ENCODE data around the gene DIAPH3.

Gene DIAPH3

GRCh38 chr13:59991395-59991794 is 172.3 kb downstream of the DIAPH3 start:
- H4K91ac ChIP-seq (ENCODE audit: low read depth, low read length, poor library complexity): no peak overlapping the region
- H3K4ac ChIP-seq (ENCODE audit: low read length): no peak overlapping the region
- DNase-seq (ENCODE audit: low spot score): no peak
- no peak overlapping the region for H3K14ac ChIP-seq (ENCODE audit: low read length)
- H3K27me3 ChIP-seq (ENCODE audit: control insufficient read depth in 3 of 3, insufficient read depth in 3 of 3, low read depth in 1 of 3, low read length in 3 of 3): no peaks in the 10 kb centered on the region
- H3K4me3 ChIP-seq (ENCODE audit: low read length in 2 of 2): no peak overlapping the region
- H3K79me1 ChIP-seq (ENCODE audit: low read depth, low read length): no peaks in the 10 kb centered on the region
- H3K23ac ChIP-seq (ENCODE audit: low read depth, low read length, poor library complexity): no peak overlapping the region
- H2BK12ac ChIP-seq (ENCODE audit: low read length): no peak overlapping the region
- no peak overlapping the region for H2BK120ac ChIP-seq (ENCODE audit: low read depth, low read length)
- H3K4me2 ChIP-seq (ENCODE audit: insufficient read depth, low read length, poor library complexity, severe bottlenecking): no peak overlapping the region
- peaks cover 0 to 16% of the 10 kb centered on the region in 2 donors for H3K36me3 ChIP-seq (replicated peaks in 1 of 2; ENCODE audit: control insufficient read depth in 2 of 2, insufficient read depth in 2 of 2, low read length in 2 of 2)
- no peaks in the 10 kb centered on the region for H3K9me3 ChIP-seq (replicated peaks in 1 of 2; ENCODE audit: control insufficient read depth in 2 of 2, insufficient read depth in 1 of 2, low read depth in 1 of 2, low read length in 2 of 2)
- no peak overlapping the region for H3K9ac ChIP-seq (ENCODE audit: low read depth, low read length, poor library complexity)
- H3K4me1 ChIP-seq (ENCODE audit: control insufficient read depth in 2 of 2, insufficient read depth in 1 of 2, low read depth in 1 of 2, low read length in 2 of 2): no peaks in the 10 kb centered on the region
- H3K27ac ChIP-seq (replicated peaks; ENCODE audit: low read length): no peak overlapping the region
- WGBS, 2 donors (ENCODE audit: extremely low coverage in 2 of 2, insufficient read length in 2 of 2, insufficient replicate concordance in 1 of 2): no CpG with 5 or more reads among the region's 2 CpGs
- no peak overlapping the region for H2AFZ ChIP-seq (ENCODE audit: low read length)
- no peak overlapping the region for H2BK15ac ChIP-seq (ENCODE audit: low read length)
- H2AK5ac ChIP-seq (ENCODE audit: low read depth, low read length): no peak overlapping the region
- H4K8ac ChIP-seq (ENCODE audit: low read depth, low read length): no peak overlapping the region
- H3K18ac ChIP-seq (ENCODE audit: low read length): no peak overlapping the region
- no peak overlapping the region for H2BK5ac ChIP-seq (ENCODE audit: low read length)

GRCh38 chr13:59982631-59983382 is 180.9 kb downstream of the DIAPH3 start:
- Histone ChIP-seq H3K27ac (replicated peaks; ENCODE audit: low read length) (no peak overlapping the region), H3K9ac (ENCODE audit: low read depth, low read length, poor library complexity) (no peak overlapping the region), H3K27me3 (ENCODE audit: control insufficient read depth in 3 of 3, insufficient read depth in 3 of 3, low read depth in 1 of 3, low read length in 3 of 3) (no peaks in the 10 kb centered on the region), H3K14ac (ENCODE audit: low read length) (no peak overlapping the region), H2BK15ac (ENCODE audit: low read length) (no peak overlapping the region), H4K91ac (ENCODE audit: low read depth, low read length, poor library complexity) (no peak overlapping the region), H3K79me1 (ENCODE audit: low read depth, low read length) (no peaks in the 10 kb centered on the region), H3K4me3 (ENCODE audit: low read length in 2 of 2) (no peak overlapping the region), H2BK5ac (ENCODE audit: low read length) (no peak overlapping the region), H2AK5ac (ENCODE audit: low read depth, low read length) (no peak overlapping the region), H3K4me2 (ENCODE audit: insufficient read depth, low read length, poor library complexity, severe bottlenecking) (no peak overlapping the region), H2AFZ (ENCODE audit: low read length) (no peak overlapping the region), H2BK120ac (ENCODE audit: low read depth, low read length) (no peak overlapping the region), H2BK12ac (ENCODE audit: low read length) (no peak overlapping the region), H3K23ac (ENCODE audit: low read depth, low read length, poor library complexity) (no peak overlapping the region), H4K8ac (ENCODE audit: low read depth, low read length) (no peak overlapping the region), H3K36me3 (replicated peaks in 1 of 2; ENCODE audit: control insufficient read depth in 2 of 2, insufficient read depth in 2 of 2, low read length in 2 of 2) (peaks cover 0 to 5% of the 10 kb centered on the region in 2 donors), H3K18ac (ENCODE audit: low read length) (no peak overlapping the region), H3K4ac (ENCODE audit: low read length) (no peak overlapping the region), H3K4me1 (ENCODE audit: control insufficient read depth in 2 of 2, insufficient read depth in 1 of 2, low read depth in 1 of 2, low read length in 2 of 2) (no peaks in the 10 kb centered on the region), H3K9me3 (replicated peaks in 1 of 2; ENCODE audit: control insufficient read depth in 2 of 2, insufficient read depth in 1 of 2, low read depth in 1 of 2, low read length in 2 of 2) (no peaks in the 10 kb centered on the region)
- WGBS, 2 donors (ENCODE audit: extremely low coverage in 2 of 2, insufficient read length in 2 of 2, insufficient replicate concordance in 1 of 2): no CpG with 5 or more reads among the region's 7 CpGs
- no peak for DNase-seq (ENCODE audit: low spot score)

GRCh38 chr13:59979589-59979988 is 184.1 kb downstream of the DIAPH3 start:
- Histone ChIP-seq H3K4me2 (ENCODE audit: insufficient read depth, low read length, poor library complexity, severe bottlenecking) (no peak overlapping the region), H2BK15ac (ENCODE audit: low read length) (no peak overlapping the region), H2AFZ (ENCODE audit: low read length) (no peak overlapping the region), H3K4me1 (ENCODE audit: control insufficient read depth in 2 of 2, insufficient read depth in 1 of 2, low read depth in 1 of 2, low read length in 2 of 2) (no peaks in the 10 kb centered on the region), H3K18ac (ENCODE audit: low read length) (no peak overlapping the region), H3K9ac (ENCODE audit: low read depth, low read length, poor library complexity) (no peak overlapping the region), H3K23ac (ENCODE audit: low read depth, low read length, poor library complexity) (no peak overlapping the region), H2BK5ac (ENCODE audit: low read length) (no peak overlapping the region), H2AK5ac (ENCODE audit: low read depth, low read length) (no peak overlapping the region), H3K14ac (ENCODE audit: low read length) (no peak overlapping the region), H4K91ac (ENCODE audit: low read depth, low read length, poor library complexity) (no peak overlapping the region), H4K8ac (ENCODE audit: low read depth, low read length) (no peak overlapping the region), H3K27ac (replicated peaks; ENCODE audit: low read length) (no peak overlapping the region), H3K4me3 (ENCODE audit: low read length in 2 of 2) (no peak overlapping the region), H3K79me1 (ENCODE audit: low read depth, low read length) (no peaks in the 10 kb centered on the region), H3K27me3 (ENCODE audit: control insufficient read depth in 3 of 3, insufficient read depth in 3 of 3, low read depth in 1 of 3, low read length in 3 of 3) (no peaks in the 10 kb centered on the region), H2BK12ac (ENCODE audit: low read length) (no peak overlapping the region), H3K9me3 (replicated peaks in 1 of 2; ENCODE audit: control insufficient read depth in 2 of 2, insufficient read depth in 1 of 2, low read depth in 1 of 2, low read length in 2 of 2) (no peaks in the 10 kb centered on the region), H2BK120ac (ENCODE audit: low read depth, low read length) (no peak overlapping the region), H3K36me3 (replicated peaks in 1 of 2; ENCODE audit: control insufficient read depth in 2 of 2, insufficient read depth in 2 of 2, low read length in 2 of 2) (peaks cover 0 to 5% of the 10 kb centered on the region in 2 donors), H3K4ac (ENCODE audit: low read length) (no peak overlapping the region)
- no CpG with 5 or more reads among the region's 2 CpGs for WGBS, 2 donors (ENCODE audit: extremely low coverage in 2 of 2, insufficient read length in 2 of 2, insufficient replicate concordance in 1 of 2)
- no peak for DNase-seq (ENCODE audit: low spot score)

GRCh38 chr13:59978862-59979261 is 184.9 kb downstream of the DIAPH3 start:
- Histone ChIP-seq H2BK5ac (ENCODE audit: low read length) (no peak overlapping the region), H2BK15ac (ENCODE audit: low read length) (no peak overlapping the region), H3K14ac (ENCODE audit: low read length) (no peak overlapping the region)

More at GRCh38 chr13:59978862-59979261, 184.9 kb downstream of the DIAPH3 start:
- Histone ChIP-seq H3K27ac (replicated peaks; ENCODE audit: low read length) (no peak overlapping the region), H3K4ac (ENCODE audit: low read length) (no peak overlapping the region), H4K8ac (ENCODE audit: low read depth, low read length) (no peak overlapping the region), H3K9me3 (replicated peaks in 1 of 2; ENCODE audit: control insufficient read depth in 2 of 2, insufficient read depth in 1 of 2, low read depth in 1 of 2, low read length in 2 of 2) (no peaks in the 10 kb centered on the region), H2AFZ (ENCODE audit: low read length) (no peak overlapping the region), H3K36me3 (replicated peaks in 1 of 2; ENCODE audit: control insufficient read depth in 2 of 2, insufficient read depth in 2 of 2, low read length in 2 of 2) (peaks cover 0 to 5% of the 10 kb centered on the region in 2 donors), H3K4me1 (ENCODE audit: control insufficient read depth in 2 of 2, insufficient read depth in 1 of 2, low read depth in 1 of 2, low read length in 2 of 2) (no peaks in the 10 kb centered on the region), H3K79me1 (ENCODE audit: low read depth, low read length) (no peaks in the 10 kb centered on the region), H3K23ac (ENCODE audit: low read depth, low read length, poor library complexity) (no peak overlapping the region), H4K91ac (ENCODE audit: low read depth, low read length, poor library complexity) (no peak overlapping the region), H3K9ac (ENCODE audit: low read depth, low read length, poor library complexity) (no peak overlapping the region), H2BK12ac (ENCODE audit: low read length) (no peak overlapping the region), H3K4me2 (ENCODE audit: insufficient read depth, low read length, poor library complexity, severe bottlenecking) (no peak overlapping the region), H2BK120ac (ENCODE audit: low read depth, low read length) (no peak overlapping the region), H3K18ac (ENCODE audit: low read length) (no peak overlapping the region), H2AK5ac (ENCODE audit: low read depth, low read length) (no peak overlapping the region), H3K4me3 (ENCODE audit: low read length in 2 of 2) (no peak overlapping the region), H3K27me3 (ENCODE audit: control insufficient read depth in 3 of 3, insufficient read depth in 3 of 3, low read depth in 1 of 3, low read length in 3 of 3) (no peaks in the 10 kb centered on the region)
- DNase-seq (ENCODE audit: low spot score): no peak
